Karpas-422 (cell line): ENCODE measurements around the gene STAMBP. TPM values are rescaled to one million over a fixed set of nuclear protein-coding genes. Genes with fewer than 3 reads are reported as not detected.
A peak's percentile ranks its signal among the peaks of the same experiment; 100 is the strongest.

Experiments
- DNase-seq: peaks from one replicate; pipeline ENCODE4 v3.0.0-alpha.2; 2015
- H2AFZ ChIP-seq: fragments of 200-600 bp; sonication (generic); 2 replicates; pipeline ENCODE4 v1.6.1; 2014; ENCODE audit warnings: antibody characterized with exemption, low read length, mixed read lengths
- H3K27ac ChIP-seq: fragments of 200-600 bp; sonication (generic); 2 replicates; pipeline ENCODE4 v1.5.1; 2014; ENCODE audit warnings: mild to moderate bottlenecking, low read length, moderate library complexity
- H3K27me3 ChIP-seq: fragments of 200-600 bp; sonication (generic); 2 replicates; pipeline ENCODE4 v1.6.1; 2014; ENCODE audit warnings: low read length, mixed read lengths
- H3K36me3 ChIP-seq: fragments of 200-600 bp; sonication (generic); 2 replicates; pipeline ENCODE4 v1.6.1; 2014; ENCODE audit warnings: low read length, mixed read lengths; ENCODE audit not compliant: insufficient read depth
- H3K4me1 ChIP-seq: fragments of 200-600 bp; sonication (generic); 2 replicates; pipeline ENCODE4 v1.6.1; 2014; ENCODE audit warnings: mild to moderate bottlenecking, low read length, mixed read lengths
- H3K4me2 ChIP-seq: fragments of 200-600 bp; sonication (generic); 2 replicates; pipeline ENCODE4 v1.6.1; 2014; ENCODE audit warnings: low read length, low read depth, mild to moderate bottlenecking; ENCODE audit not compliant: poor library complexity, severe bottlenecking
- H3K4me3 ChIP-seq: fragments of 200-600 bp; sonication (generic); 2 replicates; pipeline ENCODE4 v1.5.1; 2014; ENCODE audit warnings: mild to moderate bottlenecking, antibody characterized with exemption, low read length, mixed read lengths
- H3K79me2 ChIP-seq: fragments of 200-600 bp; sonication (generic); 2 replicates; pipeline ENCODE4 v1.6.1; 2014; ENCODE audit warnings: mild to moderate bottlenecking, low read length, mixed read lengths
- H3K9ac ChIP-seq: fragments of 200-600 bp; sonication (generic); 2 replicates; pipeline ENCODE4 v1.6.0; 2014; ENCODE audit warnings: low read length
- H3K9me2 ChIP-seq: fragments of 200-600 bp; sonication (generic), shearing (Covaris generic); replicated peaks from 2 replicates; pipeline ENCODE4 v1.6.0; 2014; ENCODE audit warnings: mild to moderate bottlenecking, low read length, moderate library complexity; ENCODE audit not compliant: insufficient read depth
- H3K9me3 ChIP-seq: fragments of 300-700, 200-600 bp; sonication (generic); 2 replicates; pipeline ENCODE4 v1.6.1; 2014; ENCODE audit warnings: low read length, mixed read lengths
- H4K20me1 ChIP-seq: fragments of 200-600 bp; sonication (generic); 2 replicates; pipeline ENCODE4 v1.6.1; 2014; ENCODE audit warnings: mild to moderate bottlenecking, antibody characterized with exemption, low read length, low read depth; ENCODE audit not compliant: insufficient read depth
- total RNA-seq: library from RNA; depleted of rRNA; stranded (reverse); fragments of >200 nt; shearing (Covaris generic); gene quantifications from 2 replicates; pipeline ENCODE4 v1.2.3, GENCODE V29; 2014; ENCODE audit warnings: low replicate concordance

STAMBP gene
- total RNA-seq, 1 experiment from 2014 or later = 73.8 TPM

DNA sequence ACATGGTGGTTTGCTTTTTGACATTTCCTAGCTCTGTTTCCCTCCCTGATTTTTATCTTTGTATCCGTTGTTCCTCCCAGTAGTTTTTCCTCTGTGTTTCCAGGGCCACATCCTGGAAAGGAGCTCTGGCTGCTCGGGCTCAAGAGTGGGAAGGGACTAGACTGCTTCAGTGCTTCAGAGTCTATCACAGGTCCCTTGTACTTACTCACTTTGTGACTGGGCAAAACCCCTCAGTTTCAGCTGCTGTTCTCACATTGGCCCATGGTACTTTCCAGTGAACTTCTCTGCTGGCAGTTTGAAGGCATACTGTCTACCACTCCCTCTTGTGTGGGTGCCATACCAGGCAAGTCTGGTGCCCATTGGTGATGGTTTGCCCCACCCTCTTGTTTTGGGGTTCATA, 7.5 kb upstream of the STAMBP start:
- H3K36me3 ChIP-seq = no peaks in the 10 kb centered on the region
- no peaks in the 10 kb centered on the region for H3K79me2 ChIP-seq
- H3K9me2 ChIP-seq = no peaks in the 10 kb centered on the region
- H3K9ac ChIP-seq = no peak overlapping the region
- peaks cover 26% of the 10 kb centered on the region for H3K4me1 ChIP-seq
- peak overlapping the region; percentile 38 for H2AFZ ChIP-seq
- no peak overlapping the region for H3K4me2 ChIP-seq
- H3K9me3 ChIP-seq = no peaks in the 10 kb centered on the region
- no peaks in the 10 kb centered on the region for H4K20me1 ChIP-seq
- H3K4me3 ChIP-seq = no peak overlapping the region
- no peaks in the 10 kb centered on the region for H3K27me3 ChIP-seq
- H3K27ac ChIP-seq = no peak overlapping the region
- no peak for DNase-seq

DNA sequence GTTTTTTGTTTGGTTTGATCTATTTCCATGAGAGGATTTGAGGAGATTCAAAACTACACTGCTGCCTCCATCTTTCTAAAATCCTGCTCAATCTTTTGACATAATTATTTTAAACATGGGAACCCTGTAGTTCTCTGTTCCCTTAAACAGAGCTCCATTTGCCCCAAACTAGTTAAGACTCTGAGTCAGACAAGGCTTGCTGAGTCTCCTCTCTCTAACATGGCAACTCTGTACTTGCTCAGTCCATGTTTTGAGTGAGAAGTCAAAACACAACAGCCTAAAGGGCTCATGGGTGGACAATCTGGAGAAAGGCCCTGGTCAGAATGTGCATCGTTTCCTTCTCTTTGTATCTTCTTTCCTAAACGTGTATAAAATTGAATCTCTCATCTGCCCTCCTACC, 7.1 kb upstream of the STAMBP start:
- H3K4me2 ChIP-seq = peak overlapping the region; percentile 45
- no peak overlapping the region for H2AFZ ChIP-seq
- DNase-seq = no peak
- H3K9ac ChIP-seq = no peak overlapping the region
- H3K79me2 ChIP-seq = no peaks in the 10 kb centered on the region
- H3K9me2 ChIP-seq = no peaks in the 10 kb centered on the region
- peaks cover 26% of the 10 kb centered on the region for H3K4me1 ChIP-seq
- H3K9me3 ChIP-seq = no peaks in the 10 kb centered on the region
- H3K27ac ChIP-seq = no peak overlapping the region
- no peaks in the 10 kb centered on the region for H4K20me1 ChIP-seq
- no peak overlapping the region for H3K4me3 ChIP-seq
- H3K27me3 ChIP-seq = no peaks in the 10 kb centered on the region
- H3K36me3 ChIP-seq = no peaks in the 10 kb centered on the region

DNA sequence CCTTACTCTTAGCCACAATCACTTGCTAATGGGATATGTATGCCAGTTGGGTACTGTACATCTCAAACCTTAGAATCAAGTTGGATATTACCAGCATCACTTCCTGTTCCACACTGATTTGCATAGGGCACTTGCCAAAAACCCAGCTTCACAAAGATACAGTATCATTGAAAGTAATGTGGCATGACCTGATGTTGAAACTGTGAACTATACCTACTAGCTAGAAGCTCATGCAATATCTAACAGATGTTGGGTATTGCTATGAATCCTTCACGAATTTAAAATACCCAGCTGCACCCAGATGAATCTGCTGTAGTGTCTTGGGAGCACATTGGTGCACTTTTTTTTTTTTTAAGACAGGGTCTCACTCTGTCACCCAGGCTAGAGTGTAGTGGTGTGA, 6.5 kb upstream of the STAMBP start:
- Histone ChIP-seq H3K9ac (peak overlapping the region; percentile 34; the same call in 1 of the 2 replicates), H3K4me2 (peak overlapping the region; percentile 45), H3K27me3 (no peaks in the 10 kb centered on the region), H3K9me2 (no peaks in the 10 kb centered on the region), H3K4me1 (peaks cover 27% of the 10 kb centered on the region), H3K36me3 (no peaks in the 10 kb centered on the region), H2AFZ (peak overlapping the region; percentile 2), H3K9me3 (no peaks in the 10 kb centered on the region), H4K20me1 (no peaks in the 10 kb centered on the region), H3K79me2 (no peaks in the 10 kb centered on the region), H3K27ac (peak overlapping the region; percentile 36), H3K4me3 (peak overlapping the region; percentile 8; the same call in 1 of the 2 replicates)
- peak; percentile 86 for DNase-seq

DNA sequence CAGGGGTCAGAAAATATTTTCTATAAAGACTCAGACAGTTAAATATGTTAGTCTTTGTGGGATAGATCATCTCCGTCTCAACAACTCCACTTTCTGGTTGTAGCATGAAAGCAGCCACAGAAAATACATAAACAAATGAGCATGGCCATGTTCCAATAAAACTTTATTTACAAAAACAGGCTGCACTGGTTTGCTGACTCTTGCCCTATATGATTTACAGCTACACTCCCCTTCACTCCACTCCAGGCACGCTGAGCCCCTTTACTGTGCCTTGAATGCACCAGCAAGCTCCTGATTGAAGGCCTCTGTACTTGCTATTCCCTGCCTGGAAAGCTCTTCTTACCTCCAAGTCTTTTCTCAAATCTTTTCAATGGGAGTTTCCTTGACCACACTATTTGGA, 5.8 kb upstream of the STAMBP start:
- peak overlapping the region; percentile 2 for H2AFZ ChIP-seq
- H3K4me2 ChIP-seq = peak overlapping the region; percentile 45

DNA sequence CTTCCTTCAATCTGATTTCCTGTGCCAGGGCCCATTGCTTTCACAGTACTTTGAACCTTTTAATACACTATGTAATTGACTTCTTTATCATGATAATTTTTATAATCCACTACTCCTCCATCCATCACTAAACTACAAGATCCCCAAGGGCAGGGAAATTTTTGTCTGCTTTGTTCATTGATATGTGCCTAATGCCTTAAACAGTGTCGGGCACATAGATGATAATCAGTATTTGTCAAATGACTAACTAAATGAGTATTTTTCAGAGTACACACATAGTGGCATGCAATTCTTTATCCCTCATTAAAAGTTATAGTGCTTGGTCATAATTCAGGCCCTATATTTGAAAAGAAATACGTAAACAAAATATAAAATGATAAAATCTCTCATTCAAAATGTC, 5.3 kb upstream of the STAMBP start:
- Histone ChIP-seq H3K9me2 (no peaks in the 10 kb centered on the region), H4K20me1 (no peaks in the 10 kb centered on the region), H3K4me1 (peaks cover 35% of the 10 kb centered on the region), H3K9ac (no peak overlapping the region), H2AFZ (peak overlapping the region; percentile 2; the same call in 1 of the 2 replicates), H3K27ac (no peak overlapping the region), H3K27me3 (no peaks in the 10 kb centered on the region), H3K4me2 (no peak overlapping the region), H3K4me3 (no peak overlapping the region), H3K36me3 (no peaks in the 10 kb centered on the region), H3K9me3 (no peaks in the 10 kb centered on the region), H3K79me2 (peaks cover 9% of the 10 kb centered on the region)
- DNase-seq = no peak

More for the DNA sequence above, 5.8 kb upstream of the STAMBP start:
- Histone ChIP-seq H3K27me3 (no peaks in the 10 kb centered on the region), H3K9me2 (no peaks in the 10 kb centered on the region), H3K79me2 (peaks cover 5% of the 10 kb centered on the region), H3K4me1 (peaks cover 34% of the 10 kb centered on the region), H3K9me3 (no peaks in the 10 kb centered on the region), H3K27ac (peak overlapping the region; percentile 36; the same call in 1 of the 2 replicates), H3K36me3 (no peaks in the 10 kb centered on the region), H3K4me3 (peak overlapping the region; percentile 8; the same call in 1 of the 2 replicates), H4K20me1 (no peaks in the 10 kb centered on the region), H3K9ac (peak overlapping the region; percentile 34)
- no peak for DNase-seq

DNA sequence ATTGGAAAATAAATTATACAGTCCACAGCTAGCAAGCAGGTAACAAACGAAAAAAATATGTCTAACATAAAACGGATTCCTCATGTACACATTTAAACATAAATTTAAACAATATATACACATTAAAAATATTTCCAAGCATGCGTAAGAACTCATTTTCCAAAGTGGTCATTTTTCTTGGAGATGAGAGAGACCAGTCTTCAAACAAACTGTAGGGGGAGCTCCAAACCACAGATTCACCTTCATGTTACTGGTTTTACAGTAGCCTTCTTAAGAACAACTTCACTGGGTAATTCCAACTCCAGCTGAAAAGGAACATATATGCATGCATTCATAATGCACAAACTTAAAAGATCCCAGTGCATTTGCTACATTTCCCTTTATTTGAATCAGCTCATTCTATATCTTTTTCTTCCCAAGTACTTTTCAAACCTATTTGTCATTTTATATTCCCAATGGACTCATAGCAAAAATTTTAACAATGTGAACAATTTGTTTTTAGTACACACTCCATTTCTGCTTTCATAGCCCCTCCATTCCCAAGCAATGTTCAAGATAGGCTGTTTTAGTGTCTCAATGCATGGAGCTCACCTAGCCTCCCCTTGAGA, 4.7 kb upstream of the STAMBP start:
- peaks cover 35% of the 10 kb centered on the region for H3K4me1 ChIP-seq
- peak; percentile 90 for DNase-seq
- no peaks in the 10 kb centered on the region for H4K20me1 ChIP-seq
- H3K4me3 ChIP-seq = no peak overlapping the region
- H3K4me2 ChIP-seq = no peak overlapping the region
- H3K27me3 ChIP-seq = no peaks in the 10 kb centered on the region
- no peaks in the 10 kb centered on the region for H3K9me3 ChIP-seq
- no peaks in the 10 kb centered on the region for H3K36me3 ChIP-seq
- H2AFZ ChIP-seq = no peak overlapping the region
- H3K79me2 ChIP-seq = peaks cover 15% of the 10 kb centered on the region
- H3K9ac ChIP-seq = no peak overlapping the region
- H3K27ac ChIP-seq = no peak overlapping the region
- no peaks in the 10 kb centered on the region for H3K9me2 ChIP-seq

DNA sequence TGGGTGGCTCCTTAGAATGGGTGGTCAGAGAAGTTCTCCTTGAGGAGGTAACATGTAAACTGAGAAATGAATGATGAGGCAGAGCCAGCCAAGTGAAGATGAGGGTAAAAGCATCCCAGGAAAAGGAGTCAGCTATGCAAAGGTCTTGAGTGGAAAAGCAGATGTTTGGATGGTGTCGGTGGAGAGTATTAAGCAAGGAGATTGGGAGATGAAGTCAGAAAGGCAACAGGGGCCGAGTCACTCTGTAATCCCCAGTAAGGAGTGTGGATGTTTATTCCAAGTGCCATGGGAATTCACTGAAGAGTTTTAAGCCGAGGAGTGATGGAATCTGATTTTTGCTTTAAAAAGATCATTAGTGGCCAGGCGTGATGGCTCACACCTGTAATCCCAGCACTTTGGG, 3.4 kb upstream of the STAMBP start:
- Histone ChIP-seq H3K36me3 (no peaks in the 10 kb centered on the region), H3K4me3 (no peak overlapping the region), H3K9me2 (no peaks in the 10 kb centered on the region), H2AFZ (no peak overlapping the region), H3K4me1 (peaks cover 46% of the 10 kb centered on the region), H3K79me2 (peaks cover 29% of the 10 kb centered on the region), H3K9ac (no peak overlapping the region), H4K20me1 (no peaks in the 10 kb centered on the region), H3K9me3 (no peaks in the 10 kb centered on the region), H3K4me2 (no peak overlapping the region), H3K27me3 (no peaks in the 10 kb centered on the region), H3K27ac (no peak overlapping the region)
- DNase-seq = no peak

DNA sequence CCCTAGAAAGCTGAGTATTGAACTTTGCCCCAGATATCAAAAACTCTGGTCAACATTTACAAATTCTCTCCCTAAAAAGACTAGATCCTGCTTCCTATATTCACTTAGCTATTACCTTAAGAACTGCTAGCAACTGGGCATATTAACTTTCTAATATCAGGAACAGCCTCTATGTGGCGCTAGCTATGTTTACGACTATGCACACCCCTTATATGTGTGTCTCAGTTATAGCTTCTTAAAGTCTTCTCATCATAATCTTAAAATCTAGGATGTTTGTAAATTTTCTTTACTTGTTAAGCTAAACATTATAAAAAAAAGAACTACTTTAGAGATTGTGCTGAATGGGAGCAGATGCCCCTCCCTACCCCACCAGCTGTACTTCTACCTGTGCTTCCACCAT, 1.7 kb upstream of the STAMBP start:
- no peak overlapping the region for H3K27ac ChIP-seq
- peaks cover 40% of the 10 kb centered on the region for H3K4me1 ChIP-seq
- no peak overlapping the region for H3K9ac ChIP-seq
- no peaks in the 10 kb centered on the region for H3K9me3 ChIP-seq
- H3K36me3 ChIP-seq = peaks cover 13% of the 10 kb centered on the region
- H4K20me1 ChIP-seq = no peaks in the 10 kb centered on the region
- peak overlapping the region; percentile 95 for H3K4me2 ChIP-seq
- no peak overlapping the region for H3K4me3 ChIP-seq
- H3K9me2 ChIP-seq = no peaks in the 10 kb centered on the region
- H3K27me3 ChIP-seq = no peaks in the 10 kb centered on the region
- H3K79me2 ChIP-seq = peaks cover 43% of the 10 kb centered on the region
- H2AFZ ChIP-seq = peak overlapping the region; percentile 82; the same call in 1 of the 2 replicates
- DNase-seq = peak; percentile 83
